CD4-positive, alpha-beta T cell treated with Interleukin-21 for 1 hour (primary cell): Measurements from ENCODE around the gene GHITM.
"Not testable (repeated sequence)": the region's sequence is repeated elsewhere in the genome, so short reads cannot be mapped to it uniquely, and the experiment has no call there.

Source experiments
- DNase-seq: peaks from one replicate; pipeline ENCODE4 v3.0.0-alpha.2; 2020

GHITM gene

DNA sequence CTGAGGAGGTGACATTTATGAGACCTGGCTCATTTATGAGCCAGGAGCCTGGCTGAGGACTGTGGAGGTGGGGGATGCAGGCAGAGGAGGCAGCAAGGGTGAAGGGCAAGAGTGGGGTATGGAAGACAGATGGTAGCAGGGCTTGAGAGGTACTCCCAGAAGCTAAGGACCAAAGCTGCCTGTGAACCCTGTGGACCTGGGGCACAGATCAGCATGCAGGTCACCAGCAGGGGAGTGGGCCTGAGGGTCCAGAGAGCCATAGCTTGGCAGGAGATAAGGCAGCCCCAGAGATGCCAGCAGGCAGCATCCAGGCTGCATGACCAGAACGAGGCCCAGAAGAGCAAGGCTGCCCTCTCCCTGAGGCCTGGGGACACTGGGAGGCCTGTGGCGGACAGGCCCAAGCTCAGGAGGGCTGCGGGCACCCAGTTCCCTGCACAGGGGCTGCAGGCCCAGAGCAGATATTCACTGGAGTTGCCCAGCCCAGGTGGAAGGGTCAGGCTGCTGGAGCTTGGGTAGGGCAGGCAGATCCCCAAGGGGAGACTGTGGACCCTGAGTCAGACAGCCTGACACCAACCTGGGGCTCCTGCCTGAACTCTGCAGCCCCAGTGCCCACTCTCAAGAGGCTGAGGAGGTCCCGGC lies 37.6 kb downstream of the GHITM start:
- DNase-seq = no peak

GRCh38 chr10:84177541-84178141 lies 38.3 kb downstream of the GHITM start:
- peak; percentile 70 for DNase-seq

GRCh38 chr10:84178160-84178609 lies 38.9 kb downstream of the GHITM start:
- no peak for DNase-seq

DNA sequence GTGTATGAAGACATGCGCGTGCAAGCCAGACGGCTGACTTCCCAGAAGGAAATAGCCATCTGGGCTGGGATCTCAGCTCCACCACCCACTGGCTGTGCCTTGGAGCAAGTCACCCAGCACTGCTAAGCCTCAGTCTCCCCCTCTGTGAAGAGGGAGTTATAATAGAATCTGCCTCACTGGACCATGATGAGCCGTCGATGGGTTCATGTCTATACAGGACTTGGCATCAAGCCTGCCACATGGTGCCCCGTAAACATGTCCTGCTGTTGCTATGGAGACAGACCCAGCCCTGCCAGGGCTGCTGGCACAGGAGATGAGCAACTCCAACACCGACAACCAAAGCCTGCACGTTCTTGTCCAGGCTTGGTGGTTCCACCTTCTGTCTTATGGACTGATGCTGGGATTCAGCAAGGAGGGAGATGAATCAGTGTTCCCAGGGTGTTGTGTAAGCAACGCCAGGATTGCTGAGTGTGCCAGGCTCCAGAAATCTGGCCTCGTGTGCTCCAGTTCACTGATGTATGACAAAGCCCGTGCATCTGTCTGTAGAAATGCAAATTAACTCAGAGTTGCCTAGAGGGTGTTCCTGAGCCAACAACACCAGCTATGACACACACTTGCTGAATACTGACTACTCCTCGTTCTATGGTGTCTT lies 39.9 kb downstream of the GHITM start:
- DNase-seq = peak; percentile 41

- DNase-seq = not testable (repeated sequence)
These were observed 41.1 kb downstream of the GHITM start for GRCh38 chr10:84180386-84180785.

DNA sequence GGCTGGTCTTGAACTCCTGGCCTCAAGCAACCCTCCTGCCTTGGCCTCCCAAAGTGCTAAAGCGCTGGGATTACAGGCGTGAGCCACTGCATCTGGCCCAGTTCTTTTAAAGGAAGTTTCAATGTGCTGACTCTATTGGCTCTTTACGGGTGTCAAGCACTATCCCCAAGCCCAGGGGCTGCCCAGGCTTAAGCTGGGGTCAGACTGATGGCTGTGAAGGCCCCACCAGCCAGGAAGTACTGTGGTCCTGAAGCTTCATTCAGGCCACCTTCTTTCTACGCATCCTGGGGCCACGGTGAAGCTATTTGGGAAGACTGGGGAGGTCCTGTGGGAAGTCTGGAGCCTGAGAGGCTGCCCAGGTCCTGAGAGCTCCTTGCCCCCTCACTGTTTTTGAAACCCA lies 42.3 kb downstream of the GHITM start:
- no peak for DNase-seq

- DNase-seq = no peak
These were observed 45.2 kb downstream of the GHITM start for GRCh38 chr10:84184517-84184916.

DNA sequence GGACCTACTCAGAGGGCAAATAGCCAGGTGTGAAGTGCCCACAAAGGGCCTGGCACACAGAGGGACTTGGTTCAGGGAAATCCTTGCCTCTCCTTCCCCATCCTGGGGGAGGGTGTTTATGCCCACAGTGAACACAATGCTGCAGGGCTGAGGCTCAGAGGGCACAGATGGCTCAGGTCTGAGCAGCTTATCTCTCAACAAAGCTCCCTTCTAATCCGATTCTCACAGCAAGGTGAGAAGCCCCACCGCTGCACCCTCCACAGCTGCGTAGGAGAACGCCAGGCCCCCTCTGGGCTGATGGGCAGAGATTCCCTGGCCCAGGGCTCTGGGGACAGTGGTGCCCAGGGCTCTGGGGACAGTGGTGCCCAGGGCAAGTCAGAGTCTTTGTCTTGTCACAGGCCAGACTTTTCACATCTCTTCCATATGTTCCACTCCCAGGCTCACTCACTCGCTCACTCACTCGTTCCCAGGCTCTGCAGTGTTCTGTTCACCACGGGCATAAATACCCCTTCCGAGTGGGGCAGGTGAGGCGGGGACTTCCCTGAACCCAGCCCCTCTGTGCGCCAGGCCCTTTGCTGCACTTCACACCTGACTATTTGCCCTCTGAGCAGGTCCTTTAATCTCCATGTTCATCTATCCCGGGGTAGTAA lies 46.3 kb downstream of the GHITM start:
- DNase-seq = no peak

- no peak for DNase-seq
These were observed 49.5 kb downstream of the GHITM start for GRCh38 chr10:84188815-84189214.

- no peak for DNase-seq
These were observed 51.3 kb downstream of the GHITM start for GRCh38 chr10:84190621-84191020.

DNA sequence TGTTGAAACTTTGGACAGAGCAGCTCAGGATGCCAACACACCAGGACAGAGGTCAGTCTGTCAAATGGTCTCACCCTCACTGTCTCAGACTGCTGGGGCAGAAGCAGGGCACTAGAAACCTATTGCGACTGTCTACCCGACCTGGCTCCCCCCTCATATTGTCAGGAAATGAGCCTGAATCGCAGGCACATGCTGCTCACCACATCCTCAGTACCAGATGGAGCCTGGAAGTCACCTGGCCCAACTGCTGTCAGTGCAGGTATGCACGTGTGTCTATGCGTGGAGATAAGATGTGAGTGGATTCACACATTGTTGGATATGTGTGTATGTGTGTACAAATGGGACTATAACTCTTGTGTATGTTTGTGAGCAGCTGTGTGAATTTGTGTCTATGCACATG lies 51.8 kb downstream of the GHITM start:
- peak; percentile 31 for DNase-seq

- DNase-seq = no peak
These were observed 54.0 kb downstream of the GHITM start for GRCh38 chr10:84193327-84193726.

DNA sequence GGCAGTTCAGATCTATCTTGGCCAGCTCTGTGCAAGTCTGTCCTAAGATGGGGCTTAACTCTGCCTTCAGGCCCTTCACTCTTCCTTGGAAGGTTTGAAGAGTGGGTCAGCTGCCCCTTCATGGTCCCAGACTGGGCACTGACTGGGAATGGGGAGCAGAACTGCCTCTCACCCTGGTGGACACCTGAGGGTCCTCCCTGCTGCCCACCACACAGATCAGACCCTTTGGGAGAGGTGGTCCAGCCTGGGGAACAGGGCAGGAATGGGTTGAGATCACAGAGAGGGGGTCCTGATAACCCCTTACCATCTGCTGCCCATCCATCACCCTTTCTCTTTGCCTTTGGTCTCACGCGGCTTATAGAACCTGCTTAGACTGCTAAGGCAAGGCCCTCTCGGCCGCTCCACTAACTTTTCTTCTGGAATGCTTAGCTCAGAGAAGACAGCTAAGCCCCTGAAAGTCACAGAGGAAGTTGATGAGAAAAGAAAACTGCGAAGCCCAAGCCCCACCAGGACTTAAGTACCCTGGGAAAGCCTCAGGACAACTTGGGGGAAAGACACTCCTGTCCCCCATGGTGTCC lies 54.6 kb downstream of the GHITM start:
- DNase-seq = no peak

DNA sequence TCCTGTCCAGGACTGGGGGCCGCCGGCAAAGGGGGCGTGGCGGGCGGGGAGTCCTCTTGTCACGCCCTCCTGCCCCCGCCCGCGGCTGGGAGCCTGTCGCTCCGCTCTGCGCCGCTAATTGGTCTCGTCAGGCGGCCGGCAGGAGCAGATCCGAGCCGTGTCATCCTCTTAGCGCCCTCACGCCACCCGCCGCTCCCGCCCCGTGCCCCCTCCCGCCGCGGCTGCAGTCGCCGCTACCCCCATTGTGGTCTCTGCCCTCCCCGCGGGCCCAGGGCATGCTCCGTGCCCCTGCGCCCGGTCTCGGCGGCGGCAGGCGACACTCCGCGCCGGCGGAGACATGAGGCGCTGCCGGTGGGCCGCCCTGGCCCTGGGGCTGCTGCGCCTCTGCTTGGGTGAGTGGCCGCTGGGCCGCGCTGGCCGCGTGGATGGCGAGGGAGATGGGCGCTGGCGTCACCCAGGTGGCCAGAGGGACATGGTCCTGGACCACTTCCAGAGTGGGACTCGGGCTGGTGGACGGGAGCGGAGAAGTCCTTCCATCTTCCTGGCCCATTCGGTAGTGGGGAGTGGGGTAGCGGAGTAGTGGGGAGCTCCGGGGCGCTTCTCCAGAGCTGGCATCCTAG lies 55.2 kb downstream of the GHITM start, which contains the start of gene CDHR1:
Gene CDHR1 (plus strand): TSS at position 114 of the 620 bp plus-strand sequence. CDS start 224 bp downstream, at position 338.
- peak; percentile 62 for DNase-seq

GRCh38 chr10:84195044-84195830 lies 55.9 kb downstream of the GHITM start:
- no peak for DNase-seq

GRCh38 chr10:84196083-84196482 lies 56.8 kb downstream of the GHITM start:
- DNase-seq = no peak

- DNase-seq = no peak
These were observed 57.6 kb downstream of the GHITM start for GRCh38 chr10:84196941-84197340.

- no peak for DNase-seq
These were observed 58.3 kb downstream of the GHITM start for GRCh38 chr10:84197643-84198042.

GRCh38 chr10:84198206-84198915 lies 59.1 kb downstream of the GHITM start:
- DNase-seq = no peak

DNA sequence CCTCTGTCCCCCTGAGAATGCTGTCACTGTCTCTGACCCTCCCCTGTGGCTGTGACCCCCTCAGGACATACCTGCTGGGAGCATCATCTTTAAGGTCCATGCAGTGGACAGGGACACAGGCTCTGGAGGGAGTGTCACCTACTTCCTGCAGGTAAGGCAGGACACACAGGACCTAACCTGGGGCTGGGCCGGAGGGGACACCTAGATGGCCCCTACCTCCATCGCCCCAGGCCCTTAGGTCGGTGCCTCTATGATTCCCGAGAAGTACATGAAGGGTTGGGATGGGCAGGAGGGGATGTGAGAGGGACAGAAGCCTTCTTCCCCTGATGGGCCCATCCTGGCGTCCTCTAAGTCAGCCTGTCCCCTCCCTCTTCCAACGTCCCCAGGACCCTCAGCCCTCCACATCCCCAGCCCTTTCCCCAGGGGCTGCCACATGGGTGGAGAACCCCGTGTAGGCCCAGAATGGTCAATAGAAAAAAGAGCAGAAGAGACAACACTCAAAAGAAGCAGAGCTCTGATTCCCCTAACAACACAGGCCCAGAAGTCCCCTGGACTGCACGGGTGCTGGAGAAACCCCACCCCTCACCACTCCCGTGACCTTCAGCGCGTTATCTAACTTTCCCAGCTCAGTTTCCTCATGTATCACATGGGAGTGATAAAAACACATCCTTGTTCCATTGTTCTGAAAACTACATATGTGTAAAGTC lies 61.4 kb downstream of the GHITM start:
- no peak for DNase-seq

GRCh38 chr10:84201244-84201606 lies 61.9 kb downstream of the GHITM start:
- no peak for DNase-seq
